Globus pallidus (tissue), 1 donor: ENCODE measurements around the gene EHD4.

Experiments
- DNase-seq: peaks from one replicate; pipeline ENCODE4 v3.0.0-alpha.2; 2015; ENCODE audit warnings: low spot score

Gene EHD4

GRCh38 chr15:41919954-41920538 is 52.3 kb downstream of the EHD4 start:
- no peak for DNase-seq

GRCh38 chr15:41919201-41919820 is 53.0 kb downstream of the EHD4 start:
- DNase-seq: no peak

- no peak for DNase-seq
These were observed 53.7 kb downstream of the EHD4 start for GRCh38 chr15:41918506-41919126.

GRCh38 chr15:41917767-41918430 is 54.5 kb downstream of the EHD4 start:
- DNase-seq: no peak

GRCh38 chr15:41915255-41915994 is 56.9 kb downstream of the EHD4 start:
- no peak for DNase-seq

- no peak for DNase-seq
These were observed 57.9 kb downstream of the EHD4 start for GRCh38 chr15:41914411-41914810.

GRCh38 chr15:41913256-41913655 is 59.1 kb downstream of the EHD4 start:
- DNase-seq: no peak

- no peak for DNase-seq
These were observed 60.5 kb downstream of the EHD4 start for GRCh38 chr15:41911691-41912345.

GRCh38 chr15:41908736-41909461 is 63.5 kb downstream of the EHD4 start:
- DNase-seq: no peak

GRCh38 chr15:41907141-41907540 is 65.2 kb downstream of the EHD4 start:
- DNase-seq: no peak

- no peak for DNase-seq
These were observed 65.7 kb downstream of the EHD4 start for GRCh38 chr15:41906608-41907007.

GRCh38 chr15:41905036-41905793 is 67.1 kb downstream of the EHD4 start:
- DNase-seq: no peak

- DNase-seq: peak; percentile 53
These were observed 67.8 kb downstream of the EHD4 start for GRCh38 chr15:41904541-41905005.

GRCh38 chr15:41903782-41904181 is 68.6 kb downstream of the EHD4 start:
- DNase-seq: no peak

GRCh38 chr15:41901431-41901830 is 70.9 kb downstream of the EHD4 start:
- no peak for DNase-seq

GRCh38 chr15:41900526-41901380 is 71.6 kb downstream of the EHD4 start:
- DNase-seq: no peak

GRCh38 chr15:41899854-41900442 is 72.4 kb downstream of the EHD4 start:
- DNase-seq: no peak

GRCh38 chr15:41897363-41897799 is 75.0 kb downstream of the EHD4 start:
- no peak for DNase-seq

GRCh38 chr15:41896566-41896965 is 75.8 kb downstream of the EHD4 start:
- no peak for DNase-seq
